Measurements from ENCODE around the gene SEZ6L.

GRCh38 chr22:26196657-26197056 lies 27.4 kb downstream of the SEZ6L start:
- TF ChIP-seq CTCF (conservative IDR thresholded peaks at IDR 0.05 in 1 of 2, IDR thresholded peaks at IDR 0.05 in 1 of 2; ENCODE audit: extremely low read depth in 1 of 2, insufficient read depth in 1 of 2, low read depth in 1 of 2, low read length in 2 of 2): no peak
- no peak for TF ChIP-seq EZH2 (IDR thresholded peaks at IDR 0.05; ENCODE audit: borderline replicate concordance, low read length)
